HCT116 (cell line): Measurements from ENCODE around the gene ACTR1B. TPM values are rescaled to one million over a fixed set of nuclear protein-coding genes. Genes with fewer than 3 reads are reported as not detected.

Experiments used
- ATAC-seq: fragments of 200-7000 bp; cut with Tn5 transposase; 2 replicates; pipeline ENCODE4 v1.9.1; 2020; ENCODE audit warnings: mild to moderate bottlenecking, moderate library complexity
- BruUV-seq: library from RNA; stranded (reverse); fragments of 400-500 nt; replicated peaks from 2 replicates; lab custom pipeline; 2021; lab: Mats Ljungman, UMichigan
- CTCF ChIA-PET: fragments of 300-600 bp; sonication (Branson Sonifier 250); formaldehyde crosslinking; loops from one replicate; lab custom pipeline; 2021; ENCODE audit warnings: antibody characterized with exemption; lab: Charles Lee
- POLR2A ChIA-PET: fragments of 300-600, 350-600 bp; sonication (Branson Sonifier 250); formaldehyde crosslinking; loops from one replicate; lab custom pipeline; 2021; ENCODE audit warnings: antibody characterized with exemption; lab: Charles Lee
- RAD21 ChIA-PET, 2 experiments: fragments of 300-600 bp; sonication (Branson Sonifier 250); formaldehyde crosslinking; loops; one replicate each; lab custom pipeline; 2023; ENCODE audit warnings: low total read pairs in 2 of 2; ENCODE audit not compliant: uncharacterized antibody in 2 of 2, unreplicated experiment in 2 of 2, low non-redundant PET in 1 of 2; lab: Charles Lee
- DNase-seq: peaks from one replicate; pipeline ENCODE4 v3.0.0-alpha.2; 2010; ENCODE audit warnings: low read depth, low spot score
- H2AFZ ChIP-seq: fragments of 200-600 bp; shearing (Covaris generic), sonication (generic); 2 replicates; pipeline ENCODE4 v1.6.1; 2017; ENCODE audit warnings: low read depth, mixed run types, mixed read lengths, antibody characterized with exemption, low read length; ENCODE audit not compliant: poor library complexity, severe bottlenecking
- H3K27ac ChIP-seq: 2 replicates; pipeline ENCODE4 v1.5.1; 2012; ENCODE audit warnings: low read depth, low read length
- H3K27me3 ChIP-seq: fragments of 200-600 bp; sonication (generic); 2 replicates; pipeline ENCODE4 v1.6.1; 2016; ENCODE audit warnings: mixed run types, low read length, mixed read lengths; ENCODE audit not compliant: insufficient read depth
- H3K36me3 ChIP-seq, 2 experiments: fragments of 200-500 bp in 1 of 2; fragments of 200-600 bp in 1 of 2; sonication (Bioruptor generic) in 1 of 2; sonication (generic) in 1 of 2; 2 replicates each; pipeline versions ENCODE4 v1.5.1 to v1.6.1; 2014 to 2016; ENCODE audit warnings: low read length in 2 of 2, inconsistent platforms in 1 of 2, mixed read lengths in 1 of 2, mixed run types in 1 of 2; ENCODE audit not compliant: insufficient read depth in 2 of 2, control insufficient read depth in 1 of 2
- H3K4me1 ChIP-seq, 2 experiments: fragments of 200-600 bp in 1 of 2; sonication (generic) in 1 of 2; 2 replicates each; pipeline versions ENCODE4 v1.5.1 to v1.6.1; 2012 to 2017; ENCODE audit warnings: low read length in 2 of 2, inconsistent platforms in 1 of 2, mild to moderate bottlenecking in 1 of 2, mixed read lengths in 1 of 2, mixed run types in 1 of 2, moderate library complexity in 1 of 2; ENCODE audit not compliant: insufficient read depth in 2 of 2, control insufficient read depth in 1 of 2
- H3K4me2 ChIP-seq: fragments of 200-600 bp; sonication (generic); 2 replicates; pipeline ENCODE4 v1.6.1; 2017; ENCODE audit warnings: mixed run types, low read length, mixed read lengths
- H3K4me3 ChIP-seq, 2 experiments: fragments of 200-600 bp in 1 of 2; sonication (generic) in 1 of 2; replicated peaks in 1 of 2; 2 replicates each; pipeline ENCODE4 v1.5.1; 2011 to 2016; ENCODE audit warnings: low read length in 2 of 2, control low read depth in 1 of 2, low read depth in 1 of 2, mild to moderate bottlenecking in 1 of 2, mixed read lengths in 1 of 2, mixed run types in 1 of 2
- H3K79me2 ChIP-seq: fragments of 200-600 bp; sonication (generic); 2 replicates; pipeline ENCODE4 v1.6.1; 2017; ENCODE audit warnings: mild to moderate bottlenecking, mixed run types, low read length, moderate library complexity, mixed read lengths; ENCODE audit not compliant: insufficient read depth
- H3K9ac ChIP-seq: fragments of 200-600 bp; sonication (generic); 2 replicates; pipeline ENCODE4 v1.6.1; 2016; ENCODE audit warnings: low read length, mixed read lengths
- H3K9me2 ChIP-seq: fragments of 200-600 bp; sonication (generic), shearing (Covaris generic); 2 replicates; pipeline ENCODE4 v1.6.1; 2017; ENCODE audit warnings: mixed run types, mild to moderate bottlenecking, moderate library complexity; ENCODE audit not compliant: insufficient read depth
- H3K9me3 ChIP-seq, 2 experiments: fragments of 200-500 bp in 1 of 2; fragments of 200-600 bp in 1 of 2; sonication (Bioruptor generic) in 1 of 2; sonication (generic) in 1 of 2; 2 replicates each; pipeline ENCODE4 v1.6.1; 2014 to 2017; ENCODE audit warnings: low read length in 2 of 2, mixed read lengths in 2 of 2, inconsistent platforms in 1 of 2, low read depth in 1 of 2, mild to moderate bottlenecking in 1 of 2, mixed run types in 1 of 2, moderate library complexity in 1 of 2; ENCODE audit not compliant: control insufficient read depth in 1 of 2, insufficient read depth in 1 of 2
- H4K20me1 ChIP-seq: fragments of 200-600 bp; sonication (generic), shearing (Covaris generic); 2 replicates; pipeline ENCODE4 v1.6.1; 2017; ENCODE audit warnings: mixed run types, mild to moderate bottlenecking, moderate library complexity; ENCODE audit not compliant: insufficient read depth
- ATF3 ChIP-seq: IDR thresholded peaks from 2 replicates; pipeline ENCODE4 v1.6.1; 2012
- CTCF ChIP-seq, 3 experiments: fragments of 200-600 bp in 1 of 3; sonication (generic) in 1 of 3; IDR thresholded peaks in 2 of 3; conservative IDR thresholded peaks in 1 of 3; 2 replicates each; pipeline ENCODE4 v1.5.1; 2012 to 2017; ENCODE audit warnings: low read depth in 2 of 3, low read length in 2 of 3, antibody characterized with exemption in 1 of 3, borderline replicate concordance in 1 of 3, control low read depth in 1 of 3, mild to moderate bottlenecking in 1 of 3, mixed read lengths in 1 of 3, mixed run types in 1 of 3, moderate library complexity in 1 of 3; ENCODE audit not compliant: insufficient read depth in 1 of 3
- EZH2 ChIP-seq: fragments of 200-600 bp; sonication (generic); IDR thresholded peaks from 2 replicates; pipeline ENCODE4 v1.6.1; 2017; ENCODE audit warnings: antibody characterized with exemption, mixed run types
- JUND ChIP-seq: IDR thresholded peaks from 2 replicates; pipeline ENCODE4 v1.6.1; 2012
- MAX ChIP-seq: IDR thresholded peaks from 2 replicates; pipeline ENCODE4 v1.6.1; 2012
- POLR2A ChIP-seq: IDR thresholded peaks from 2 replicates; pipeline ENCODE4 v1.7.0; 2011; ENCODE audit warnings: borderline replicate concordance; ENCODE audit not compliant: insufficient read depth, insufficient read length; ENCODE audit errors: extremely low read depth
- REST ChIP-seq: IDR thresholded peaks from 2 replicates; pipeline ENCODE4 v1.6.1; 2012; ENCODE audit warnings: low read depth
- TCF7L2 ChIP-seq: IDR thresholded peaks from 2 replicates; pipeline ENCODE4 v1.7.0; 2011; ENCODE audit warnings: borderline replicate concordance, inconsistent platforms; ENCODE audit not compliant: insufficient read depth, insufficient read length; ENCODE audit errors: extremely low read depth
- ZBTB33 ChIP-seq: IDR thresholded peaks from 2 replicates; pipeline ENCODE4 v1.6.1; 2011; ENCODE audit warnings: mild to moderate bottlenecking, low read length, moderate library complexity; ENCODE audit not compliant: insufficient replicate concordance; ENCODE audit errors: extremely low read depth
- ZNF274 ChIP-seq: fragments of 200-500 bp; sonication (Bioruptor generic); IDR thresholded peaks from 2 replicates; pipeline ENCODE4 v1.6.1; 2014; ENCODE audit warnings: mild to moderate bottlenecking, low read depth, low read length, inconsistent platforms
- intact Hi-C: fragments of 100-400 bp; cut with micrococcal nuclease; formaldehyde crosslinking; loops from 2 replicates; pipeline ENCODE4 v1.10.0; 2022
- total RNA-seq: library from RNA; stranded (reverse); gene quantifications from one replicate; pipeline ENCODE4 v1.2.1, GENCODE V29; 2021; ENCODE audit not compliant: unreplicated experiment

ACTR1B gene
- total RNA-seq, 1 experiment from 2014 or later = 42.8 TPM

GRCh38 chr2:97669448-97669847 is 5.6 kb upstream of the ACTR1B start, which contains the start of gene C2orf92:
TSS of gene C2orf92 (plus strand) at chr2:97669713. CDS start at chr2:97669789, 76 bp downstream.
- CTCF ChIA-PET = no interaction called here
- no peaks in the 10 kb centered on the region for H3K27me3 ChIP-seq
- no peak for ATAC-seq
- no peaks in the 10 kb centered on the region for H3K36me3 ChIP-seq
- no peak within 1 kb of the TSS for H3K27ac ChIP-seq
- H4K20me1 ChIP-seq = no peaks in the 10 kb centered on the region
- intact Hi-C loops = no loop called here
- TF ChIP-seq CTCF (IDR thresholded peaks at IDR 0.05 in 2 of 3, conservative IDR thresholded peaks at IDR 0.05 in 1 of 3; ENCODE audit: borderline replicate concordance in 1 of 3, insufficient read depth in 1 of 3, low read depth in 2 of 3, low read length in 2 of 3) (no peak), TCF7L2 (no peak), MAX (no peak), ZNF274 (no peak), REST (no peak), JUND (no peak), ATF3 (no peak), EZH2 (no peak), ZBTB33 (no peak), POLR2A (no peak)
- RAD21 ChIA-PET = no interaction called here
- no TSS peak for BruUV-seq
- POLR2A ChIA-PET = no interaction called here
- no peak within 1 kb of the TSS for H3K9ac ChIP-seq
- H3K79me2 ChIP-seq = no peaks in the 10 kb centered on the region
- H3K4me3 ChIP-seq = no peak within 1 kb of the TSS
- H3K9me2 ChIP-seq = no peaks in the 10 kb centered on the region
- no peak within 1 kb of the TSS for H2AFZ ChIP-seq
- DNase-seq = no peak
- no peaks in the 10 kb centered on the region for H3K9me3 ChIP-seq
- H3K4me1 ChIP-seq = peaks cover 6 to 7% of the 10 kb centered on the region in 2 experiments; a peak in 2 of 4 replicates
- no peak within 1 kb of the TSS for H3K4me2 ChIP-seq
